HepG2 (cell line): Measurements from ENCODE around the gene TRIM10. TPM values are rescaled to one million over a fixed set of nuclear protein-coding genes. Genes with fewer than 3 reads are reported as not detected.

Experiments
- ARNT ChIP-seq: fragments of 450-650 bp; IDR thresholded peaks from 2 replicates; pipeline ENCODE4 v1.6.1; 2017
- EP300 ChIP-seq, 3 experiments: sonication (generic) in 1 of 3; formaldehyde crosslinking in 1 of 3; IDR thresholded peaks; 2 replicates each; pipeline versions ENCODE4 v1.5.1 to v1.6.1; 2011 to 2020; ENCODE audit warnings: low read depth in 2 of 3, low read length in 2 of 3, borderline replicate concordance in 1 of 3, improper control_type of control experiment in 1 of 3, mild to moderate bottlenecking in 1 of 3, missing genetic modification reagents in 1 of 3, moderate library complexity in 1 of 3
- FOSL2 ChIP-seq: sonication (generic); formaldehyde crosslinking; IDR thresholded peaks from 2 replicates; pipeline ENCODE4 v1.4.0; 2020; ENCODE audit warnings: missing genetic modification reagents
- HDAC2 ChIP-seq: sonication (generic); formaldehyde crosslinking; IDR thresholded peaks from 2 replicates; pipeline ENCODE4 v1.4.0; 2020; ENCODE audit warnings: missing genetic modification reagents
- MEF2D ChIP-seq: sonication (generic); formaldehyde crosslinking; IDR thresholded peaks from 2 replicates; pipeline ENCODE4 v1.5.1; 2020; ENCODE audit warnings: mild to moderate bottlenecking, missing genetic modification reagents
- NR1H2 ChIP-seq: sonication (generic); formaldehyde crosslinking; IDR thresholded peaks from 2 replicates; pipeline ENCODE4 v1.8.1; 2022; ENCODE audit warnings: low read depth, missing genetic modification reagents, borderline replicate concordance
- POGZ ChIP-seq: sonication (generic); formaldehyde crosslinking; IDR thresholded peaks from 2 replicates; pipeline ENCODE4 v1.4.0; 2020; ENCODE audit warnings: mild to moderate bottlenecking, missing genetic modification reagents
- SMAD9 ChIP-seq: sonication (generic); formaldehyde crosslinking; IDR thresholded peaks from 2 replicates; pipeline ENCODE4 v1.5.1; 2020; ENCODE audit warnings: mild to moderate bottlenecking, missing genetic modification reagents
- TBX2 ChIP-seq: sonication (generic); formaldehyde crosslinking; IDR thresholded peaks from 2 replicates; pipeline ENCODE4 v1.5.0; 2020; ENCODE audit warnings: missing genetic modification reagents, mild to moderate bottlenecking, borderline replicate concordance
- ZMYM3 ChIP-seq: sonication (generic); formaldehyde crosslinking; IDR thresholded peaks from 2 replicates; pipeline ENCODE4 v1.5.1; 2020; ENCODE audit warnings: mild to moderate bottlenecking, missing genetic modification reagents
- ZNF234 ChIP-seq: sonication (generic); formaldehyde crosslinking; conservative IDR thresholded peaks from 2 replicates; pipeline ENCODE4 v1.5.1; 2020; ENCODE audit warnings: mild to moderate bottlenecking, missing genetic modification reagents
- ZNF451 ChIP-seq: sonication (generic); formaldehyde crosslinking; IDR thresholded peaks from 2 replicates; pipeline ENCODE4 v1.5.0; 2020; ENCODE audit warnings: mild to moderate bottlenecking, missing genetic modification reagents
- ZNF543 ChIP-seq: sonication (generic); formaldehyde crosslinking; IDR thresholded peaks from 2 replicates; pipeline ENCODE4 v1.4.0; 2020; ENCODE audit warnings: mild to moderate bottlenecking, missing genetic modification reagents
- ZNF572 ChIP-seq: sonication (generic); formaldehyde crosslinking; IDR thresholded peaks from 2 replicates; pipeline ENCODE4 v1.5.1; 2020; ENCODE audit warnings: mild to moderate bottlenecking, missing genetic modification reagents
- ZSCAN31 ChIP-seq: sonication (generic); formaldehyde crosslinking; IDR thresholded peaks from 2 replicates; pipeline ENCODE4 v1.5.0; 2020; ENCODE audit warnings: low read depth, mild to moderate bottlenecking, missing genetic modification reagents
- polyA plus RNA-seq, 8 experiments: library from polyadenylated mRNA; depleted of rRNA in 3 of 8; stranded (reverse) in 7 of 8; unstranded in 1 of 8; fragments of >200 nt; fragmentation: Illumina TruSeq in 4 of 8; extraction: Trizol in 4 of 8; gene quantifications; 2 replicates each; pipeline versions ENCODE4 v1.2.1 to v1.2.3, GENCODE V29; 2011 to 2016; ENCODE audit warnings: low read depth in 4 of 8, missing spikeins in 1 of 8, mixed read lengths in 1 of 8; ENCODE audit not compliant: insufficient read depth in 1 of 8
- total RNA-seq, 5 experiments: library from RNA; depleted of rRNA; stranded (reverse); fragments of >200 nt; fragmentation: Illumina TruSeq; extraction: Trizol; gene quantifications; 2 replicates each; pipeline ENCODE4 v1.2.3, GENCODE V29; 2016; ENCODE audit warnings: low read depth in 1 of 5
- TF ChIP-seq, protein P1 (sequence below): sonication (generic); formaldehyde crosslinking; IDR thresholded peaks from 2 replicates; pipeline ENCODE4 v1.5.1; 2020; ENCODE audit warnings: missing genetic modification reagents, mild to moderate bottlenecking, borderline replicate concordance
- TF ChIP-seq, protein P2 (sequence below): sonication (generic); formaldehyde crosslinking; IDR thresholded peaks from 2 replicates; pipeline ENCODE4 v1.4.0; 2020; ENCODE audit warnings: low read depth, mild to moderate bottlenecking, missing genetic modification reagents
- TF ChIP-seq, protein P3 (sequence below): sonication (generic); formaldehyde crosslinking; IDR thresholded peaks from 2 replicates; pipeline ENCODE4 v1.4.0; 2020; ENCODE audit warnings: missing genetic modification reagents

Gene TRIM10
- total and polyA plus RNA-seq, 2 of the 13 experiments (the other 11 are each of a cell fraction or from before 2014, with no cell fraction given), result 4.1 to 6.8 TPM

DNA sequence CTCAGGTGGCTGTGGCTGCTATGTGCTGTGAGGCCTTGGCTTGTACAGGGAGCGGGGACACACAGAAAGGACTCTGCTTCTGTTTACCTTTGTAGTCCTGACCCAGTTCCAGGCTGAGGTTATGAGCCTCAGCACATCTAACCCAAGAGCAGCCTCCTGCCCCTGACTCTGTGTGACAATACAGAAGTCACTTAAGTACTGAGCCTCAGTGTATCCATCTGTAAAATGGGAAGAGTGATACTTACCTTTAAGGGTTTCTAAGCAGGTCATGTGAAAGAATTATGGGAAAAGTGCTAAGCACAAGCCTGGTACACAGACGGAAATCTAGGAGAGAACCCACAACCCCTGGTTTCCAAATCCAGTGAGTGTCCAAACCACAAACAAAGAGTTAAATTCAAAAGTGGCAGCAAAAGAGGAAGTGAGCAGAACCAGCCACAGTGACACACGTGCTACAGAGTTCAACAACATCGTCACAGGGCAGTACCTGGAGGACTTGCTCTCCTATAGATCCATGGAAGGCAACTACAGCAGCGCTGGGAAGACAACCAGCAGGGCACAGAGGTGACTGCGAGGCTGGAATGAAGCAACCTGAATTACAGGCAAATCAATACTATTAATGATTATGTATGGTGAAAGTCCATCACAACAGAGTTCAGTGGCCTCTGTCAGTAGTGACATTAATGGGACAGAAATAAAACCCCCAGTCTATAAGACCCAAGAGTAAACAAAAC lies 39.7 kb upstream of the TRIM10 start (continued):
- TF ChIP-seq TBX2 (CRISPR knock-in tag) (no peak), EP300 (IDR thresholded peaks at IDR 0.05; ENCODE audit: low read depth in 2 of 2, low read length in 2 of 2) (no peak), EP300 (CRISPR knock-in tag; IDR thresholded peaks at IDR 0.05; ENCODE audit: borderline replicate concordance) (no peak), ARNT (no peak), SMAD9 (CRISPR knock-in tag) (no peak), POGZ (CRISPR knock-in tag) (0 out of 2 replicates have a peak, but pooled peaks have one; percentile 20), FOSL2 (CRISPR knock-in tag) (no peak), ZNF543 (CRISPR knock-in tag) (no peak), ZNF451 (no peak), ZSCAN31 (CRISPR knock-in tag) (no peak), ZNF234 (CRISPR knock-in tag) (no peak), HDAC2 (peak; percentile 41; the same call in 1 of the 2 replicates), MEF2D (CRISPR knock-in tag) (peak; percentile 19; the same call in 1 of the 2 replicates), ZMYM3 (peak; percentile 100), ZNF572 (CRISPR knock-in tag) (0 out of 2 replicates have a peak, but pooled peaks have one; percentile 34), NR1H2 (no peak)
- TF ChIP-seq, protein P1, sequence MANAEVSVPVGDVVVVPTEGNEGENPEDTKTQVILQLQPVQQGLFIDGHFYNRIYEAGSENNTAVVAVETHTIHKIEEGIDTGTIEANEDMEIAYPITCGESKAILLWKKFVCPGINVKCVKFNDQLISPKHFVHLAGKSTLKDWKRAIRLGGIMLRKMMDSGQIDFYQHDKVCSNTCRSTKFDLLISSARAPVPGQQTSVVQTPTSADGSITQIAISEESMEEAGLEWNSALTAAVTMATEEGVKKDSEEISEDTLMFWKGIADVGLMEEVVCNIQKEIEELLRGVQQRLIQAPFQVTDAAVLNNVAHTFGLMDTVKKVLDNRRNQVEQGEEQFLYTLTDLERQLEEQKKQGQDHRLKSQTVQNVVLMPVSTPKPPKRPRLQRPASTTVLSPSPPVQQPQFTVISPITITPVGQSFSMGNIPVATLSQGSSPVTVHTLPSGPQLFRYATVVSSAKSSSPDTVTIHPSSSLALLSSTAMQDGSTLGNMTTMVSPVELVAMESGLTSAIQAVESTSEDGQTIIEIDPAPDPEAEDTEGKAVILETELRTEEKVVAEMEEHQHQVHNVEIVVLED (CRISPR knock-in tag), result 0 out of 2 replicates have a peak, but pooled peaks have one; percentile 21
- TF ChIP-seq, protein P2, sequence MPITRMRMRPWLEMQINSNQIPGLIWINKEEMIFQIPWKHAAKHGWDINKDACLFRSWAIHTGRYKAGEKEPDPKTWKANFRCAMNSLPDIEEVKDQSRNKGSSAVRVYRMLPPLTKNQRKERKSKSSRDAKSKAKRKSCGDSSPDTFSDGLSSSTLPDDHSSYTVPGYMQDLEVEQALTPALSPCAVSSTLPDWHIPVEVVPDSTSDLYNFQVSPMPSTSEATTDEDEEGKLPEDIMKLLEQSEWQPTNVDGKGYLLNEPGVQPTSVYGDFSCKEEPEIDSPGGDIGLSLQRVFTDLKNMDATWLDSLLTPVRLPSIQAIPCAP (CRISPR knock-in tag), result no peak
- TF ChIP-seq, protein P3, sequence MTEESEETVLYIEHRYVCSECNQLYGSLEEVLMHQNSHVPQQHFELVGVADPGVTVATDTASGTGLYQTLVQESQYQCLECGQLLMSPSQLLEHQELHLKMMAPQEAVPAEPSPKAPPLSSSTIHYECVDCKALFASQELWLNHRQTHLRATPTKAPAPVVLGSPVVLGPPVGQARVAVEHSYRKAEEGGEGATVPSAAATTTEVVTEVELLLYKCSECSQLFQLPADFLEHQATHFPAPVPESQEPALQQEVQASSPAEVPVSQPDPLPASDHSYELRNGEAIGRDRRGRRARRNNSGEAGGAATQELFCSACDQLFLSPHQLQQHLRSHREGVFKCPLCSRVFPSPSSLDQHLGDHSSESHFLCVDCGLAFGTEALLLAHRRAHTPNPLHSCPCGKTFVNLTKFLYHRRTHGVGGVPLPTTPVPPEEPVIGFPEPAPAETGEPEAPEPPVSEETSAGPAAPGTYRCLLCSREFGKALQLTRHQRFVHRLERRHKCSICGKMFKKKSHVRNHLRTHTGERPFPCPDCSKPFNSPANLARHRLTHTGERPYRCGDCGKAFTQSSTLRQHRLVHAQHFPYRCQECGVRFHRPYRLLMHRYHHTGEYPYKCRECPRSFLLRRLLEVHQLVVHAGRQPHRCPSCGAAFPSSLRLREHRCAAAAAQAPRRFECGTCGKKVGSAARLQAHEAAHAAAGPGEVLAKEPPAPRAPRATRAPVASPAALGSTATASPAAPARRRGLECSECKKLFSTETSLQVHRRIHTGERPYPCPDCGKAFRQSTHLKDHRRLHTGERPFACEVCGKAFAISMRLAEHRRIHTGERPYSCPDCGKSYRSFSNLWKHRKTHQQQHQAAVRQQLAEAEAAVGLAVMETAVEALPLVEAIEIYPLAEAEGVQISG (CRISPR knock-in tag), result no peak
